GM06990 (cell line): ENCODE data around the gene SMIM17.

Experiments used
- DNase-seq: peaks from one replicate; pipeline ENCODE4 v3.0.0-alpha.2; 2011; ENCODE audit not compliant: insufficient read length; ENCODE audit errors: extremely low read depth
- H3K27me3 ChIP-seq: replicated peaks from 2 replicates; pipeline ENCODE4 v1.6.0; 2011; ENCODE audit warnings: low read length; ENCODE audit not compliant: control insufficient read depth, insufficient read depth
- H3K36me3 ChIP-seq: 2 replicates; pipeline ENCODE4 v1.5.1; 2011; ENCODE audit warnings: low read length; ENCODE audit not compliant: control insufficient read depth, insufficient read depth
- H3K4me3 ChIP-seq: replicated peaks from 2 replicates; pipeline ENCODE4 v1.5.1; 2011; ENCODE audit warnings: low read depth, mild to moderate bottlenecking, control low read depth, low read length
- TF ChIP-seq, protein P1 (sequence below): IDR thresholded peaks from 2 replicates; pipeline ENCODE4 v1.5.1; 2011; ENCODE audit warnings: low read length, control low read depth, mild to moderate bottlenecking, inconsistent platforms; ENCODE audit not compliant: insufficient read depth, poor library complexity, severe bottlenecking

SMIM17 gene

DNA sequence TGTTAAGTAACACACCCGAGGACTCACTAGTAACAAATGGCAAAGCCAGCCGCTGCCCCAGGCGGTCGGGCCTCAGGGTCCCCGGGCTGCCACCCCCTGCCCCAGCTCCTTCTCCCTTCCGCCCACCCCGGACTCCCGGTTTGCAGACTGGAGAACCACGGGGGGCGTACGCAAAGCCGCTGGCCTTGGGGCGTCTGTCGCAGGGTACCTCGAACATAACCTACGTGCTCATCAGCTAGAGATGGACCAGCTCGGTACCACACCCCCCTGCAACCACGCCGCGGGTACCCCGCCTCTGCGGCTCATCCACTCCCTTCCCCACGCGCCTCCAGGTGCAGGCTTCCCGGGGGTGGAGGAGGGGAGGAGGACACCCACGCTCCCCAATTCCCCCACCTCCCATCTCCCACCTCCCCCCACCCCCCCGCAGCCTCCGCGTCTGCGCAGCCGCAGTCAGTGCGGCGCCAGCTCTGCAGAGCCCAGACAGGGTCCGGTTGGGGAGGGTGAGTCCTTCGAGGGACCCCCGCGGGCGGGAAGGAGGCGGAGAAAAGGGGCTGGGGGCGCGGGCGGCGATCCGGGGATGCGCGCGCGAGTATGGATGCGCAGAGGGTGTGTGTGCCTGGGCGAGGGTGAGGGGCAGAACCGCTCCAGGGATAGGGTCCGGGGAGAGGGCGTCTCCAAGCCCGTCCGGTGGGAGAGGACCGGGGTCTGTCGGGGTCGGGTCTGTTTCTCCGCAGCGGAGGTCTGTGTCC lies at the start of gene SMIM17:
Gene SMIM17, plus strand, starts transcription at position 449 of the 749 bp plus-strand sequence. CDS start 2,509 bp downstream, outside the sequence.
- no peak for DNase-seq
- Histone ChIP-seq H3K4me3 (no peak within 1 kb of the TSS), H3K27me3 (no peaks in the 10 kb centered on the region), H3K36me3 (no peaks in the 10 kb centered on the region)
- TF ChIP-seq, protein P1, sequence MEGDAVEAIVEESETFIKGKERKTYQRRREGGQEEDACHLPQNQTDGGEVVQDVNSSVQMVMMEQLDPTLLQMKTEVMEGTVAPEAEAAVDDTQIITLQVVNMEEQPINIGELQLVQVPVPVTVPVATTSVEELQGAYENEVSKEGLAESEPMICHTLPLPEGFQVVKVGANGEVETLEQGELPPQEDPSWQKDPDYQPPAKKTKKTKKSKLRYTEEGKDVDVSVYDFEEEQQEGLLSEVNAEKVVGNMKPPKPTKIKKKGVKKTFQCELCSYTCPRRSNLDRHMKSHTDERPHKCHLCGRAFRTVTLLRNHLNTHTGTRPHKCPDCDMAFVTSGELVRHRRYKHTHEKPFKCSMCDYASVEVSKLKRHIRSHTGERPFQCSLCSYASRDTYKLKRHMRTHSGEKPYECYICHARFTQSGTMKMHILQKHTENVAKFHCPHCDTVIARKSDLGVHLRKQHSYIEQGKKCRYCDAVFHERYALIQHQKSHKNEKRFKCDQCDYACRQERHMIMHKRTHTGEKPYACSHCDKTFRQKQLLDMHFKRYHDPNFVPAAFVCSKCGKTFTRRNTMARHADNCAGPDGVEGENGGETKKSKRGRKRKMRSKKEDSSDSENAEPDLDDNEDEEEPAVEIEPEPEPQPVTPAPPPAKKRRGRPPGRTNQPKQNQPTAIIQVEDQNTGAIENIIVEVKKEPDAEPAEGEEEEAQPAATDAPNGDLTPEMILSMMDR, result no peak

DNA sequence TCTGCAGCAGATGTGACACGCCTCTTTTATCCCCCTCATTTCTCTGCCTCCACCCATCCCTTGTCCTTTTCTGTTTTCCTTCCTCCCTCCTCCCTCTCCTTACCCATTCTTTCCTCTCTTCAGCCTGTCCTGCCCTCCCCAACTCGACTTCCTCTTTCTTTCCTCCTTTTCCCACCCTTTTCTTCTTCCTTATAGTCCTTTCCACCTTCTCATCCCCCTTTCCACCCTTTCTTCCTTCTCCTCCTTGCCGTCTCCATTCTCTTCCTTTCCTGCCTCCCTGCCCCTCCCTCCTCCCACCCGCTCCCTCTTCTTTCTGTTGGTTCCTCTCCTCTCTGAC lies 48.5 kb upstream of the SMIM17 start:
- peaks cover 2% of the 10 kb centered on the region; the same call in 1 of the 2 replicates for H3K36me3 ChIP-seq
- H3K4me3 ChIP-seq, result peak overlapping the region; percentile 80; the same call in 1 of the 2 replicates
- TF ChIP-seq, protein P1, result no peak
- no peaks in the 10 kb centered on the region for H3K27me3 ChIP-seq
- DNase-seq, result no peak

DNA sequence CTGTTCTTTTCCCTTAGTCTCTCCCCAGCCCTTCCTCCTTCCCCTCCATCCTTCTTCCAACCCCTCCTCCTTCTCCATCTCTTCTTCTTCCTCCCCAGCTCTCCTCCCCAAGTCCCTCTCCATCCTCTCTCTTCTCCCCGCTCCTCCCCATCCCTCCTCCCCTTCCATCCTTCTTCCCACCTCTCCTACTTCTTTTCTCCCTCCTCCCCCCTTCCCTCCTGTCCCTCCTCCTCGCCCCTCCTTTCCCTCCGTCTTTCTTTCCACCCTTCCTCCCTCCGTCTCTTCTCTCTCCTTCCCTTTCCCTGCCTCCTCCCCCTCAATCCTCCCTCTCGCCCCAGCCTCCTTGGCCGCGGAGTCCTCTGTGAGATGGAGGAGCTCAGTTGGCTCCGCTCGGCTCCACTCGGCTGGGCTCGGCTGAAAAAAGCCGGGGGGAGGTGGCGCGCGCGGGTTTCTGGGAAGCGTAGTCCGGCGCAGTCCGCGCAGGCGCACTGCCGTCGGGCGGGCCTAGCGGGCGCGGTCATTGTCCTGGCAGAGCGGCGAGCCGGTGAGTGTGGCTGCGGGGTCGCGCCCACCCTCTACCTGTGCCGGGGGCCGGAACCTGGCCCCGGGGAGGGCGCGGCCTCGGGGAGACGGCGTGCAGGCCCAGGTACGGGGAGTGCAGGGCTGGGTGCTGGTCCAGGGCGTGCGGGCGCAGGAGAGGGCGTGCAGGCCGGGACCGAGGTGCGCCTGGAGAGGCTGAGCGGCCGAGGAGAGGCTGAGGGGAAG lies 48.0 kb upstream of the SMIM17 start, which contains the start of gene ZNF71:
Gene ZNF71, plus strand, starts transcription at position 520 of the 765 bp plus-strand sequence. CDS start 6,257 bp downstream, outside the sequence.
- peak; percentile 91 for DNase-seq
- Histone ChIP-seq H3K4me3 (peak within 1 kb of the TSS; percentile 80), H3K36me3 (peaks cover 2% of the 10 kb centered on the region; the same call in 1 of the 2 replicates), H3K27me3 (no peaks in the 10 kb centered on the region)
- TF ChIP-seq, protein P1, result no peak

DNA sequence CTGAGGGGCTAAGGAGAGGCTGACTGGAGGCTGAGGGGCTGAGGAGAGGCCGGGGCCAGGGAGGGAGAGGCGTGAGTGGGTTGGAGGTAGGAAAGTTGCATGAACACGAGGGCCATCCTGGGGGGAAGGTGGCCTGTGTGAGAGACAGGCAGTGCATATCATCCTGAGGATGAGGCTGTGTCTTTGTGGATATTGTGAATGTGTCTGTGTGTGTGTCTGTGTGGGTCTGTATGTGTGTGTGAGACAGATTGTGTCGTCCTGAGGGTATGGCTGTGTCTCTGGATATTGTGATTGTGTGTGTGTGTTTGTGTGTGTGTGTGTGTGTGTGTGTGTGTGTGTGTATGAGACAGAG lies 47.4 kb upstream of the SMIM17 start:
- TF ChIP-seq, protein P1, result no peak
- H3K4me3 ChIP-seq, result peak overlapping the region; percentile 80
- no peak for DNase-seq
- no peaks in the 10 kb centered on the region for H3K27me3 ChIP-seq
- peaks cover 2% of the 10 kb centered on the region; the same call in 1 of the 2 replicates for H3K36me3 ChIP-seq

DNA sequence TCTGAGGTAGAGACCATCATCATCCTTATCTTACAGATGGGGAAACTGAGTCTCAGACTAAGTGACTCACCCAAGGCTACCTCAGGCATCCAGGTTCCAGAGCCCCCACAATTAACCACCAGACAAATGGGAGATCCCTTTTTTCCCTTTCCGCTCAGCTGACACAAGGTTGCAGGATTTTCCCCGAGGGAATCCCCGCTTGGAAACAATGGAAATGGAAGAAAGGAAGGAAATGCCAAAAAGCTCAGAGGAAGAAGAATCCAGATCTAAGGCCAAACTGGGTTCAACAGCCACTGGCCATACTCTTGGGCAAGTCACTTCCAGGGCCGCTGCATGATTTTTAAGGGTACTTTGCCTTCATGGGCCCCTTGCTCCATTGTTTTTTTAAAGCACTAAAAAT lies 46.3 kb upstream of the SMIM17 start:
- DNase-seq, result no peak
- TF ChIP-seq, protein P1, result no peak
- Histone ChIP-seq H3K4me3 (no peak overlapping the region), H3K36me3 (peaks cover 7% of the 10 kb centered on the region), H3K27me3 (no peaks in the 10 kb centered on the region)
